HepG2 (cell line): ENCODE data around the gene LASP1. TPM values are rescaled to one million over a fixed set of nuclear protein-coding genes. Genes with fewer than 3 reads are reported as not detected.
A peak's percentile ranks its signal among the peaks of the same experiment; 100 is the strongest.

Source experiments
- ARHGAP35 ChIP-seq: sonication (generic); formaldehyde crosslinking; IDR thresholded peaks from 2 replicates; pipeline ENCODE4 v1.9.0; 2022; ENCODE audit warnings: mild to moderate bottlenecking, inconsistent platforms, moderate library complexity, missing genetic modification reagents, borderline replicate concordance
- CENPT ChIP-seq: sonication (generic); formaldehyde crosslinking; IDR thresholded peaks from 2 replicates; pipeline ENCODE4 v1.8.0; 2022; ENCODE audit warnings: low read depth, mild to moderate bottlenecking, moderate library complexity, missing genetic modification reagents
- GMEB2 ChIP-seq: IDR thresholded peaks from 2 replicates; pipeline ENCODE4 v1.6.1; 2016; ENCODE audit warnings: missing biosample characterization, missing genetic modification reagents, low read depth
- HNRNPLL ChIP-seq: fragments of 200-400 bp; formaldehyde crosslinking; IDR thresholded peaks from 2 replicates; pipeline ENCODE4 v1.6.1; 2017; ENCODE audit warnings: mild to moderate bottlenecking, low read depth, low read length; ENCODE audit not compliant: poor library complexity, severe bottlenecking
- HOXA5 ChIP-seq: sonication (generic); formaldehyde crosslinking; IDR thresholded peaks from 2 replicates; pipeline ENCODE4 v1.4.0; 2020; ENCODE audit warnings: missing genetic modification reagents
- JARID2 ChIP-seq: sonication (generic); formaldehyde crosslinking; IDR thresholded peaks from 2 replicates; pipeline ENCODE4 v1.8.1; 2023; ENCODE audit warnings: missing genetic modification reagents, inconsistent platforms; ENCODE audit not compliant: insufficient replicate concordance
- KDM5B ChIP-seq: sonication (generic); formaldehyde crosslinking; IDR thresholded peaks from 2 replicates; pipeline ENCODE4 v1.4.0; 2020; ENCODE audit warnings: missing genetic modification reagents, mild to moderate bottlenecking, borderline replicate concordance
- MAFG ChIP-seq: sonication (generic); formaldehyde crosslinking; IDR thresholded peaks from 2 replicates; pipeline ENCODE4 v1.5.1; 2020; ENCODE audit warnings: mild to moderate bottlenecking, missing genetic modification reagents
- MIER2 ChIP-seq: IDR thresholded peaks from 2 replicates; pipeline ENCODE4 v1.6.1; 2016; ENCODE audit warnings: missing biosample characterization, missing genetic modification reagents
- NFAT5 ChIP-seq: sonication (generic); formaldehyde crosslinking; IDR thresholded peaks from 2 replicates; pipeline ENCODE4 v1.4.0; 2020; ENCODE audit warnings: missing genetic modification reagents
- POLR2AphosphoS5 ChIP-seq: IDR thresholded peaks from 2 replicates; pipeline ENCODE4 v1.6.1; 2012; ENCODE audit warnings: low read depth, low read length
- SIN3A ChIP-seq: IDR thresholded peaks from 2 replicates; pipeline ENCODE4 v1.6.1; 2011; ENCODE audit warnings: low read depth, mild to moderate bottlenecking, control low read depth, low read length, borderline replicate concordance
- ZBTB1 ChIP-seq: sonication (generic); formaldehyde crosslinking; IDR thresholded peaks from 2 replicates; pipeline ENCODE4 v1.4.0; 2020; ENCODE audit warnings: missing genetic modification reagents, borderline replicate concordance
- ZFP36L1 ChIP-seq: sonication (generic); formaldehyde crosslinking; IDR thresholded peaks from 2 replicates; pipeline ENCODE4 v1.8.0; 2022; ENCODE audit warnings: mild to moderate bottlenecking, missing genetic modification reagents, moderate library complexity
- ZNF33A ChIP-seq: sonication (generic); formaldehyde crosslinking; IDR thresholded peaks from 2 replicates; pipeline ENCODE4 v1.5.1; 2020; ENCODE audit warnings: missing genetic modification reagents, mild to moderate bottlenecking, moderate library complexity, borderline replicate concordance
- ZNF552 ChIP-seq: sonication (generic); formaldehyde crosslinking; IDR thresholded peaks from 2 replicates; pipeline ENCODE4 v1.9.0; 2022; ENCODE audit warnings: missing genetic modification reagents, mild to moderate bottlenecking, borderline replicate concordance
- ZNF589 ChIP-seq: sonication (generic); formaldehyde crosslinking; conservative IDR thresholded peaks from 2 replicates; pipeline ENCODE4 v1.8.0; 2022; ENCODE audit warnings: mild to moderate bottlenecking, moderate library complexity, missing genetic modification reagents
- ZNF687 ChIP-seq: sonication (generic); formaldehyde crosslinking; IDR thresholded peaks from 2 replicates; pipeline ENCODE4 v1.5.1; 2020; ENCODE audit warnings: mild to moderate bottlenecking, missing genetic modification reagents, moderate library complexity
- ZNF891 ChIP-seq: sonication (generic); formaldehyde crosslinking; IDR thresholded peaks from 2 replicates; pipeline ENCODE4 v1.5.0; 2020; ENCODE audit warnings: mild to moderate bottlenecking, missing genetic modification reagents
- ZSCAN12 ChIP-seq: sonication (generic); formaldehyde crosslinking; IDR thresholded peaks from 2 replicates; pipeline ENCODE4 v1.9.0; 2021; ENCODE audit warnings: mild to moderate bottlenecking, missing genetic modification reagents
- polyA plus RNA-seq, 8 experiments: library from polyadenylated mRNA; depleted of rRNA in 3 of 8; stranded (reverse) in 7 of 8; unstranded in 1 of 8; fragments of >200 nt; fragmentation: Illumina TruSeq in 4 of 8; extraction: Trizol in 4 of 8; gene quantifications; 2 replicates each; pipeline versions ENCODE4 v1.2.1 to v1.2.3, GENCODE V29; 2011 to 2016; ENCODE audit warnings: low read depth in 4 of 8, missing spikeins in 1 of 8, mixed read lengths in 1 of 8; ENCODE audit not compliant: insufficient read depth in 1 of 8
- total RNA-seq, 5 experiments: library from RNA; depleted of rRNA; stranded (reverse); fragments of >200 nt; fragmentation: Illumina TruSeq; extraction: Trizol; gene quantifications; 2 replicates each; pipeline ENCODE4 v1.2.3, GENCODE V29; 2016; ENCODE audit warnings: low read depth in 1 of 5

The LASP1 gene
- total and polyA plus RNA-seq, 2 of the 13 experiments (the other 11 are each of a cell fraction or from before 2014, with no cell fraction given) = 70.1 to 97.0 TPM

GRCh38 chr17:38852771-38853291 is 17.0 kb upstream of the LASP1 start (continued):
- TF ChIP-seq ZNF687 (CRISPR knock-in tag) (no peak), ZNF33A (CRISPR knock-in tag) (0 out of 2 replicates have a peak, but pooled peaks have one; percentile 12), CENPT (CRISPR knock-in tag) (no peak), MAFG (no peak), GMEB2 (CRISPR knock-in tag) (no peak), ZNF552 (CRISPR knock-in tag) (no peak), ZNF589 (CRISPR knock-in tag) (no peak), SIN3A (peak; percentile 22; the same call in 1 of the 2 replicates), NFAT5 (CRISPR knock-in tag) (0 out of 2 replicates have a peak, but pooled peaks have one; percentile 2), ZNF891 (CRISPR knock-in tag) (no peak), MIER2 (CRISPR knock-in tag) (no peak), ZBTB1 (CRISPR knock-in tag) (no peak), ZSCAN12 (no peak), JARID2 (no peak), HOXA5 (no peak), KDM5B (no peak), ARHGAP35 (CRISPR knock-in tag) (no peak), ZFP36L1 (CRISPR knock-in tag) (no peak; the same call in 1 of the 2 replicates), POLR2AphosphoS5 (peak; percentile 28; the same call in 1 of the 2 replicates), HNRNPLL (no peak)
